Immature natural killer cell (primary cell): ENCODE measurements around the gene EXO1. TPM values are rescaled to one million over a fixed set of nuclear protein-coding genes. Genes with fewer than 3 reads are reported as not detected.
"Not testable (repeated sequence)": the region's sequence is repeated elsewhere in the genome, so short reads cannot be mapped to it uniquely, and the experiment has no call there.

Source experiments
- DNase-seq, 3 donors: peaks; one replicate each; pipeline ENCODE4 v3.0.0; 2022; ENCODE audit warnings: mixed read lengths in 1 of 3
- H3K27ac Mint-ChIP-seq, 6 donors: one replicate each; pipeline ENCODE4 v1.8.0; 2020; ENCODE audit warnings: mixed read lengths in 6 of 6, mild to moderate bottlenecking in 5 of 6, inconsistent platforms in 4 of 6, moderate library complexity in 3 of 6
- H3K27me3 Mint-ChIP-seq, 3 donors: one replicate each; pipeline ENCODE4 v1.8.0; 2020 to 2021; ENCODE audit warnings: low read depth in 3 of 3, mild to moderate bottlenecking in 3 of 3, mixed read lengths in 3 of 3, moderate library complexity in 3 of 3, inconsistent platforms in 1 of 3
- H3K36me3 Mint-ChIP-seq, 3 donors: one replicate each; pipeline ENCODE4 v1.8.0; 2020; ENCODE audit warnings: mixed read lengths in 3 of 3, inconsistent platforms in 2 of 3, mild to moderate bottlenecking in 2 of 3
- H3K4me1 Mint-ChIP-seq, 2 donors: one replicate each; pipeline ENCODE4 v1.8.0; 2020; ENCODE audit warnings: inconsistent platforms in 2 of 2, mild to moderate bottlenecking in 2 of 2, mixed read lengths in 2 of 2, moderate library complexity in 1 of 2
- H3K4me3 Mint-ChIP-seq, 5 donors: one replicate each; pipeline ENCODE4 v1.8.0; 2020; ENCODE audit warnings: mild to moderate bottlenecking in 5 of 5, mixed read lengths in 5 of 5, inconsistent platforms in 3 of 5, moderate library complexity in 3 of 5
- H3K9me3 Mint-ChIP-seq, 6 donors: one replicate each; pipeline ENCODE4 v1.8.0; 2020; ENCODE audit warnings: mild to moderate bottlenecking in 6 of 6, mixed read lengths in 6 of 6, inconsistent platforms in 4 of 6, moderate library complexity in 3 of 6
- polyA plus RNA-seq, 3 donors: library from polyadenylated mRNA; unstranded; fragments of 300-500 nt; fragmentation: Illumina TruSeq; gene quantifications; one replicate each; pipeline ENCODE4 v1.2.3, GENCODE V29; 2021

Gene EXO1
- polyA plus RNA-seq, 3 donors from 2014 or later: 0.49 to 0.63 TPM; not detected in 1

- Mint-ChIP-seq H3K27ac (no peak overlapping the region), H3K9me3 (no peaks in the 10 kb centered on the region), H3K27me3 (peaks cover 2 to 3% (median 2%) of the 10 kb centered on the region in 3 donors), H3K4me3 (no peak overlapping the region), H3K36me3 (no peaks in the 10 kb centered on the region), H3K4me1 (no peaks in the 10 kb centered on the region)
- no peak for DNase-seq
Observed at GRCh38 chr1:241841691-241842090, 6.3 kb upstream of the EXO1 start.

- Mint-ChIP-seq H3K27ac (no peak overlapping the region), H3K4me3 (no peak overlapping the region), H3K4me1 (peaks cover 6% of the 10 kb centered on the region in 2 donors), H3K27me3 (peaks cover 2 to 3% (median 2%) of the 10 kb centered on the region in 3 donors), H3K36me3 (no peaks in the 10 kb centered on the region), H3K9me3 (no peaks in the 10 kb centered on the region)
- no peak for DNase-seq
Observed at GRCh38 chr1:241842565-241842964, 5.4 kb upstream of the EXO1 start.

- Mint-ChIP-seq H3K4me3 (no peak overlapping the region), H3K9me3 (no peaks in the 10 kb centered on the region), H3K27me3 (peaks cover 4 to 8% (median 6%) of the 10 kb centered on the region in 3 donors), H3K4me1 (peaks cover 21% of the 10 kb centered on the region in 2 donors), H3K36me3 (no peaks in the 10 kb centered on the region), H3K27ac (no peak overlapping the region)
- no peak for DNase-seq
Observed at GRCh38 chr1:241844593-241844992, 3.4 kb upstream of the EXO1 start.

- H3K4me3 Mint-ChIP-seq: peak overlapping the region in 2 of 5 donors; percentile 25 to 98
- H3K4me1 Mint-ChIP-seq: peaks cover 21% of the 10 kb centered on the region in 2 donors
- H3K36me3 Mint-ChIP-seq: no peaks in the 10 kb centered on the region
- H3K9me3 Mint-ChIP-seq: no peaks in the 10 kb centered on the region
- peak overlapping the region in 2 of 6 donors; percentile 61 to 98 for H3K27ac Mint-ChIP-seq
- no peak for DNase-seq
- peaks cover 4 to 8% (median 4%) of the 10 kb centered on the region in 3 donors for H3K27me3 Mint-ChIP-seq
Observed at GRCh38 chr1:241846375-241846774, 1.6 kb upstream of the EXO1 start.

GRCh38 chr1:241846862-241847539, 1.0 kb upstream of the EXO1 start:
- Mint-ChIP-seq H3K36me3 (no peaks in the 10 kb centered on the region), H3K4me1 (peaks cover 21% of the 10 kb centered on the region in 2 donors), H3K27me3 (peaks cover 4 to 6% (median 4%) of the 10 kb centered on the region in 3 donors), H3K9me3 (no peaks in the 10 kb centered on the region), H3K27ac (peak overlapping the region; percentile 97 to 99 (median 98)), H3K4me3 (peak overlapping the region; percentile 95 to 98 (median 98))
- DNase-seq: no peak

GRCh38 chr1:241847540-241847795, 536 bp upstream of the EXO1 start:
- no peaks in the 10 kb centered on the region for H3K9me3 Mint-ChIP-seq
- H3K27ac Mint-ChIP-seq: peak overlapping the region; percentile 97 to 99 (median 98)
- peak overlapping the region; percentile 95 to 98 (median 98) for H3K4me3 Mint-ChIP-seq
- H3K36me3 Mint-ChIP-seq: no peaks in the 10 kb centered on the region
- DNase-seq: no peak
- H3K27me3 Mint-ChIP-seq: peaks cover 4 to 6% (median 4%) of the 10 kb centered on the region in 3 donors
- H3K4me1 Mint-ChIP-seq: peaks cover 21% of the 10 kb centered on the region in 2 donors

- H3K36me3 Mint-ChIP-seq: peaks cover 0 to 4% (median 0%) of the 10 kb centered on the region in 3 donors
- peaks cover 21% of the 10 kb centered on the region in 2 donors for H3K4me1 Mint-ChIP-seq
- no peaks in the 10 kb centered on the region for H3K9me3 Mint-ChIP-seq
- H3K4me3 Mint-ChIP-seq: peak overlapping the region; percentile 95 to 98 (median 98)
- DNase-seq: no peak
- peak overlapping the region; percentile 84 to 99 (median 98) for H3K27ac Mint-ChIP-seq
- H3K27me3 Mint-ChIP-seq: peaks cover 4 to 6% (median 4%) of the 10 kb centered on the region in 3 donors
Observed at GRCh38 chr1:241848686-241849344, 811 bp downstream of the EXO1 start.

GRCh38 chr1:241849345-241849695, 1.3 kb downstream of the EXO1 start:
- H3K4me1 Mint-ChIP-seq: peaks cover 21% of the 10 kb centered on the region in 2 donors
- no peaks in the 10 kb centered on the region for H3K9me3 Mint-ChIP-seq
- DNase-seq: no peak
- H3K36me3 Mint-ChIP-seq: peaks cover 0 to 4% (median 0%) of the 10 kb centered on the region in 3 donors
- peak overlapping the region in 1 of 6 donors; percentile 5 for H3K27ac Mint-ChIP-seq
- H3K4me3 Mint-ChIP-seq: peak overlapping the region; percentile 95 to 98 (median 98)
- H3K27me3 Mint-ChIP-seq: peaks cover 4 to 6% (median 4%) of the 10 kb centered on the region in 3 donors

- not testable (repeated sequence) for H3K4me3 Mint-ChIP-seq, H3K4me1 Mint-ChIP-seq, H3K27me3 Mint-ChIP-seq, DNase-seq, H3K9me3 Mint-ChIP-seq, H3K36me3 Mint-ChIP-seq, H3K27ac Mint-ChIP-seq
Observed at GRCh38 chr1:241855545-241856140, 7.6 kb downstream of the EXO1 start.

GRCh38 chr1:241857131-241857530, 9.1 kb downstream of the EXO1 start:
- Mint-ChIP-seq H3K36me3 (peaks cover 0 to 4% (median 0%) of the 10 kb centered on the region in 3 donors), H3K27ac (no peak overlapping the region), H3K27me3 (peaks cover 0 to 2% (median 1%) of the 10 kb centered on the region in 3 donors), H3K9me3 (no peaks in the 10 kb centered on the region), H3K4me1 (no peaks in the 10 kb centered on the region), H3K4me3 (no peak overlapping the region)
- DNase-seq: no peak

GRCh38 chr1:241860922-241861321, 12.9 kb downstream of the EXO1 start:
- no peak for DNase-seq
- H3K27me3 Mint-ChIP-seq: no peaks in the 10 kb centered on the region
- no peaks in the 10 kb centered on the region for H3K4me1 Mint-ChIP-seq
- H3K9me3 Mint-ChIP-seq: no peaks in the 10 kb centered on the region
- H3K4me3 Mint-ChIP-seq: no peak overlapping the region
- no peak overlapping the region for H3K27ac Mint-ChIP-seq
- H3K36me3 Mint-ChIP-seq: peaks cover 0 to 3% (median 0%) of the 10 kb centered on the region in 3 donors

- Mint-ChIP-seq H3K9me3 (no peaks in the 10 kb centered on the region), H3K36me3 (no peaks in the 10 kb centered on the region), H3K27ac (no peak overlapping the region), H3K4me1 (no peaks in the 10 kb centered on the region), H3K4me3 (no peak overlapping the region), H3K27me3 (no peaks in the 10 kb centered on the region)
- no peak for DNase-seq
Observed at GRCh38 chr1:241869022-241869421, 21.0 kb downstream of the EXO1 start.

GRCh38 chr1:241870336-241870735, 22.3 kb downstream of the EXO1 start:
- H3K36me3 Mint-ChIP-seq: no peaks in the 10 kb centered on the region
- H3K4me1 Mint-ChIP-seq: no peaks in the 10 kb centered on the region
- no peaks in the 10 kb centered on the region for H3K9me3 Mint-ChIP-seq
- H3K4me3 Mint-ChIP-seq: no peak overlapping the region
- H3K27me3 Mint-ChIP-seq: no peaks in the 10 kb centered on the region
- no peak for DNase-seq
- no peak overlapping the region for H3K27ac Mint-ChIP-seq

GRCh38 chr1:241870746-241871430, 22.9 kb downstream of the EXO1 start:
- Mint-ChIP-seq H3K27me3 (no peaks in the 10 kb centered on the region), H3K4me1 (no peaks in the 10 kb centered on the region), H3K9me3 (no peaks in the 10 kb centered on the region), H3K36me3 (no peaks in the 10 kb centered on the region), H3K4me3 (no peak overlapping the region), H3K27ac (no peak overlapping the region)
- DNase-seq: no peak
